B cell (primary cell): Measurements from ENCODE around the gene SAMM50. TPM values are rescaled to one million over a fixed set of nuclear protein-coding genes. Genes with fewer than 3 reads are reported as not detected.

Experiments
- ATAC-seq: fragments of 200-7000 bp; cut with Tn5 transposase; one replicate; pipeline ENCODE4 v1.10.0; 2021; ENCODE audit warnings: low read depth, mild to moderate bottlenecking, moderate number of reproducible peaks, moderate library complexity
- CTCF ChIA-PET: fragments of 350-600 bp; sonication (Branson Sonifier 250); formaldehyde crosslinking; loops from one replicate; lab custom pipeline; 2021; ENCODE audit warnings: antibody characterized with exemption, inconsistent platforms; lab: Charles Lee
- POLR2A ChIA-PET: fragments of 350-600 bp; sonication (Branson Sonifier 250); formaldehyde crosslinking; loops from one replicate; lab custom pipeline; 2021; ENCODE audit warnings: antibody characterized with exemption; lab: Charles Lee
- DNase-seq: peaks from one replicate; pipeline ENCODE4 v3.0.0; 2013
- H2AFZ ChIP-seq: 2 replicates; pipeline ENCODE4 v1.6.1; 2012; ENCODE audit warnings: mild to moderate bottlenecking, low read depth, low read length; ENCODE audit not compliant: insufficient read depth, poor library complexity, severe bottlenecking
- H3K27ac ChIP-seq, 2 donors: 1 replicate in 1 of 2; 2 replicates in 1 of 2; pipeline ENCODE4 v1.5.1; 2012 to 2013; ENCODE audit warnings: low read length in 2 of 2, mild to moderate bottlenecking in 2 of 2, moderate library complexity in 1 of 2
- H3K27me3 ChIP-seq, 4 experiments: fragments of 200-600 bp in 1 of 4; sonication (generic) in 1 of 4; replicated peaks in 1 of 4; 1 replicate in 2 of 4; 2 replicates in 2 of 4; pipeline versions ENCODE4 v1.6.1 to v1.7.0; 2013 to 2016; ENCODE audit warnings: low read length in 3 of 4, mild to moderate bottlenecking in 2 of 4, mixed read lengths in 1 of 4, moderate library complexity in 1 of 4; ENCODE audit not compliant: insufficient read depth in 4 of 4, control insufficient read depth in 3 of 4; ENCODE audit errors: control extremely low read depth in 1 of 4
- H3K36me3 ChIP-seq, 2 experiments: replicated peaks in 1 of 2; 1 replicate in 1 of 2; 2 replicates in 1 of 2; pipeline versions ENCODE4 v1.6.1 to v1.7.1; 2013; ENCODE audit warnings: low read length in 1 of 2; ENCODE audit not compliant: insufficient read depth in 2 of 2, control insufficient read depth in 1 of 2; ENCODE audit errors: control extremely low read depth in 1 of 2, extremely low read depth in 1 of 2
- H3K4me1 ChIP-seq, 2 donors: fragments of 200-600 bp in 1 of 2; sonication (generic) in 1 of 2; 1 replicate in 1 of 2; 2 replicates in 1 of 2; pipeline versions ENCODE4 v1.5.1 to v1.6.1; 2013 to 2017; ENCODE audit warnings: low read length in 2 of 2; ENCODE audit not compliant: control insufficient read depth in 2 of 2, insufficient read depth in 2 of 2
- H3K4me2 ChIP-seq: replicated peaks from 2 replicates; pipeline ENCODE3; 2012; ENCODE audit warnings: mild to moderate bottlenecking, low read depth, low read length; ENCODE audit not compliant: poor library complexity, severe bottlenecking
- H3K4me3 ChIP-seq, 5 experiments: fragments of 200-600 bp in 1 of 5; sonication (generic) in 1 of 5; 1 replicate in 3 of 5; 2 replicates in 2 of 5; pipeline versions ENCODE4 v1.5.1 to v1.7.0; 2011 to 2016; ENCODE audit warnings: low read length in 4 of 5, mild to moderate bottlenecking in 4 of 5, low read depth in 2 of 5, control low read depth in 1 of 5, moderate library complexity in 1 of 5; ENCODE audit not compliant: insufficient read depth in 1 of 5; ENCODE audit errors: control extremely low read depth in 1 of 5, extremely low read depth in 1 of 5
- H3K79me2 ChIP-seq: fragments of 200-600 bp; sonication (generic); one replicate; pipeline ENCODE4 v1.6.0; 2016; ENCODE audit warnings: low read length; ENCODE audit not compliant: control insufficient read depth, insufficient read depth
- H3K9ac ChIP-seq: fragments of 200-600 bp; sonication (generic); 2 replicates; pipeline ENCODE4 v1.6.1; 2017; ENCODE audit warnings: mild to moderate bottlenecking, low read length, moderate library complexity
- H3K9me3 ChIP-seq, 3 donors: one replicate each; pipeline versions ENCODE4 v1.6.1 to v1.7.1; 2013; ENCODE audit warnings: low read length in 2 of 3; ENCODE audit not compliant: control insufficient read depth in 2 of 3, insufficient read depth in 1 of 3; ENCODE audit errors: control extremely low read depth in 1 of 3
- H4K20me1 ChIP-seq: 2 replicates; pipeline ENCODE4 v1.6.0; 2012; ENCODE audit warnings: mild to moderate bottlenecking, low read length; ENCODE audit not compliant: insufficient read depth, control insufficient read depth, poor library complexity, severe bottlenecking
- H3K27ac Mint-ChIP-seq: one replicate; pipeline ENCODE4 v1.8.0; 2021; ENCODE audit warnings: mixed read lengths
- H3K27me3 Mint-ChIP-seq: one replicate; pipeline ENCODE4 v1.8.0; 2021; ENCODE audit warnings: mixed read lengths
- H3K4me1 Mint-ChIP-seq: one replicate; pipeline ENCODE4 v1.8.0; 2021; ENCODE audit warnings: mixed read lengths
- H3K4me3 Mint-ChIP-seq: one replicate; pipeline ENCODE4 v1.8.0; 2021; ENCODE audit warnings: mixed read lengths
- H3K9me3 Mint-ChIP-seq: one replicate; pipeline ENCODE4 v1.8.0; 2022; ENCODE audit warnings: mixed read lengths; ENCODE audit not compliant: insufficient read depth
- CTCF ChIP-seq: fragments of 200-600 bp; IDR thresholded peaks from one replicate; pipeline ENCODE4 v1.8.0; 2022; ENCODE audit warnings: antibody characterized with exemption, mild to moderate bottlenecking
- EZH2 ChIP-seq: IDR thresholded peaks from 2 replicates; pipeline ENCODE4 v1.6.1; 2012; ENCODE audit warnings: borderline replicate concordance, low read depth, mild to moderate bottlenecking, moderate library complexity, low read length; ENCODE audit not compliant: insufficient read depth, poor library complexity, severe bottlenecking
- WGBS: methylation state at CpG from one replicate; pipeline ENCODE4 v1.1.5; 2013; ENCODE audit warnings: missing lambda C conversion rate; ENCODE audit not compliant: insufficient coverage; 5-methylcytosine and 5-hydroxymethylcytosine counted together
- intact Hi-C: fragments of 100-400 bp; cut with micrococcal nuclease; formaldehyde crosslinking; loops from one replicate; pipeline ENCODE4 v1.10.0; 2022
- polyA plus RNA-seq: library from polyadenylated mRNA; depleted of rRNA; stranded (reverse); fragments of >200 nt; gene quantifications from 2 replicates; pipeline ENCODE4 v1.2.3, GENCODE V29; 2012
- total RNA-seq, 2 donors: library from RNA; stranded (reverse); fragments of 120-200 nt in 1 of 2; gene quantifications; 1 replicate in 1 of 2; 2 replicates in 1 of 2; pipeline versions ENCODE4 v1.2.3 to v1.2.4, GENCODE V29; 2013 to 2022

SAMM50 gene
- total and polyA plus RNA-seq, 2 donors (not counting 1 experiment from before 2014, with no cell fraction given), result 18.8 to 43.2 TPM

- Mint-ChIP-seq H3K9me3 (no peaks in the 10 kb centered on the region), H3K4me1 (peaks cover 63% of the 10 kb centered on the region), H3K4me3 (peak overlapping the region; percentile 92), H3K27me3 (no peaks in the 10 kb centered on the region), H3K27ac (peak overlapping the region; percentile 97)
- peak overlapping the region; percentile 26 to 75 (median 63) for H3K4me3 ChIP-seq
- H2AFZ ChIP-seq, result peak overlapping the region; percentile 5
- H3K79me2 ChIP-seq, result peaks cover 43% of the 10 kb centered on the region
- H3K4me1 ChIP-seq, result peaks cover 53 to 63% of the 10 kb centered on the region in 2 donors
- peak overlapping the region; percentile 85 for H3K9ac ChIP-seq
- ChIA-PET CTCF (interaction anchor here (0.8 to 1.9 kb wide), 6 partner anchors 17 to 59 kb away, joined by 3 to 29 read pairs (median 6); no protein-coding TSS in a partner anchor), POLR2A (interaction anchor here (1.0 to 2.0 kb wide), 4 partner anchors 17 to 156 kb away, joined by 3 to 5 read pairs (median 4); no protein-coding TSS in a partner anchor)
- ATAC-seq (peak; percentile 62), DNase-seq (peak; percentile 93)
- peak overlapping the region; percentile 99 to 100 for H3K27ac ChIP-seq
- H3K4me2 ChIP-seq, result peak overlapping the region; percentile 99
- TF ChIP-seq EZH2, result no peak
- TF ChIP-seq CTCF, result no peak
- no peaks in the 10 kb centered on the region for H3K36me3 ChIP-seq
- peaks cover 6% of the 10 kb centered on the region for H4K20me1 ChIP-seq
- intact Hi-C loops, result loop anchor here (1.0 to 2.0 kb wide), 4 partner anchors 17 to 155 kb away; partner anchors contain the start of genes PARVG and SAMM50
- no peaks in the 10 kb centered on the region for H3K9me3 ChIP-seq
- H3K27me3 ChIP-seq, result no peaks in the 10 kb centered on the region
- WGBS, result 33% methylated on average over 25 of the region's 26 CpGs
Measured at GRCh38 chr22:44025171-44026065, 70.2 kb downstream of the SAMM50 start.
